HG03521 (cell line): ENCODE data around the gene SETDB1.

ENCODE experiments used
- ATAC-seq: cut with Tn5 transposase; IDR thresholded peaks from one replicate; pipeline ENCODE4 v1.9.1; 2021; ENCODE audit warnings: mild to moderate bottlenecking, moderate library complexity; ENCODE audit not compliant: unreplicated experiment

SETDB1 gene

GRCh38 chr1:150974580-150975478 is 48.7 kb downstream of the SETDB1 start, which contains the start of gene CERS2:
TSS of gene CERS2 (minus strand) at chr1:150974835. CDS start at chr1:150969090, 5,745 bp downstream.
- ATAC-seq: peak; percentile 48

- ATAC-seq: no peak
Observed at GRCh38 chr1:150976401-150976821, 50.2 kb downstream of the SETDB1 start.

GRCh38 chr1:150976879-150977694 is 50.9 kb downstream of the SETDB1 start:
- ATAC-seq: no peak

- peak; percentile 52 for ATAC-seq
Observed at GRCh38 chr1:150979092-150980056, 53.2 kb downstream of the SETDB1 start.

GRCh38 chr1:150981177-150981804 is 55.1 kb downstream of the SETDB1 start:
- no peak for ATAC-seq

- no peak for ATAC-seq
Observed at GRCh38 chr1:150981805-150982712, 55.9 kb downstream of the SETDB1 start, which contains the start of gene ANXA9. TSS of gene ANXA9 (plus strand) at chr1:150982292. CDS start at chr1:150983106, 814 bp downstream.

GRCh38 chr1:150985179-150985825 is 59.1 kb downstream of the SETDB1 start:
- ATAC-seq: no peak

- no peak for ATAC-seq
Observed at GRCh38 chr1:150987924-150988323, 61.8 kb downstream of the SETDB1 start.

- ATAC-seq: no peak
Observed at GRCh38 chr1:150992626-150993025, 66.5 kb downstream of the SETDB1 start.

GRCh38 chr1:150994248-150994647 is 68.1 kb downstream of the SETDB1 start:
- no peak for ATAC-seq

GRCh38 chr1:150995460-150995859 is 69.3 kb downstream of the SETDB1 start:
- no peak for ATAC-seq

GRCh38 chr1:150995896-150996295 is 69.7 kb downstream of the SETDB1 start:
- ATAC-seq: no peak

GRCh38 chr1:150997126-150997872 is 71.1 kb downstream of the SETDB1 start:
- ATAC-seq: no peak

GRCh38 chr1:150997949-150998348 is 71.8 kb downstream of the SETDB1 start:
- ATAC-seq: no peak

- no peak for ATAC-seq
Observed at GRCh38 chr1:150999051-150999674, 73.0 kb downstream of the SETDB1 start.

GRCh38 chr1:150999926-151000325 is 73.8 kb downstream of the SETDB1 start:
- no peak for ATAC-seq

- no peak for ATAC-seq
Observed at GRCh38 chr1:151000408-151000807, 74.2 kb downstream of the SETDB1 start.
